ENCODE measurements around the gene BLCAP. TPM values are rescaled to one million over a fixed set of nuclear protein-coding genes. Genes with fewer than 3 reads are reported as not detected.

The BLCAP gene
- total RNA-seq, 1 donor from 2014 or later, result 178 TPM

GRCh38 chr20:37540001-37540400, 12.3 kb upstream of the BLCAP start:
- Mint-ChIP-seq H3K4me1 (ENCODE audit: unreplicated experiment) (peaks cover 23% of the 10 kb centered on the region), H3K27me3 (ENCODE audit: unreplicated experiment) (no peaks in the 10 kb centered on the region), H3K9me3 (ENCODE audit: unreplicated experiment) (no peaks in the 10 kb centered on the region), H3K27ac (ENCODE audit: unreplicated experiment) (no peak overlapping the region), H3K36me3 (ENCODE audit: low read depth, unreplicated experiment) (no peaks in the 10 kb centered on the region), H3K4me3 (ENCODE audit: unreplicated experiment) (no peak overlapping the region)
- no peak for DNase-seq (ENCODE audit: low spot score)
- no peak for TF ChIP-seq CTCF (IDR thresholded peaks at IDR 0.05; ENCODE audit: unreplicated experiment)

- Mint-ChIP-seq H3K27me3 (ENCODE audit: unreplicated experiment) (no peaks in the 10 kb centered on the region), H3K4me1 (ENCODE audit: unreplicated experiment) (peaks cover 25% of the 10 kb centered on the region)
- no peak for TF ChIP-seq CTCF (IDR thresholded peaks at IDR 0.05; ENCODE audit: unreplicated experiment)
These were observed 11.7 kb upstream of the BLCAP start for GRCh38 chr20:37539424-37539823.

GRCh38 chr20:37538003-37538402, 10.3 kb upstream of the BLCAP start:
- H3K27ac Mint-ChIP-seq (ENCODE audit: unreplicated experiment), result no peak overlapping the region
- no peak overlapping the region for H3K4me3 Mint-ChIP-seq (ENCODE audit: unreplicated experiment)
- H3K4me1 Mint-ChIP-seq (ENCODE audit: unreplicated experiment), result peaks cover 27% of the 10 kb centered on the region
- TF ChIP-seq CTCF (IDR thresholded peaks at IDR 0.05; ENCODE audit: unreplicated experiment), result no peak
- H3K27me3 Mint-ChIP-seq (ENCODE audit: unreplicated experiment), result no peaks in the 10 kb centered on the region
- no peak for DNase-seq (ENCODE audit: low spot score)
- H3K36me3 Mint-ChIP-seq (ENCODE audit: low read depth, unreplicated experiment), result no peaks in the 10 kb centered on the region
- no peaks in the 10 kb centered on the region for H3K9me3 Mint-ChIP-seq (ENCODE audit: unreplicated experiment)

More at GRCh38 chr20:37539424-37539823, 11.7 kb upstream of the BLCAP start:
- Mint-ChIP-seq H3K36me3 (ENCODE audit: low read depth, unreplicated experiment) (no peaks in the 10 kb centered on the region), H3K4me3 (ENCODE audit: unreplicated experiment) (no peak overlapping the region), H3K9me3 (ENCODE audit: unreplicated experiment) (no peaks in the 10 kb centered on the region), H3K27ac (ENCODE audit: unreplicated experiment) (no peak overlapping the region)
- no peak for DNase-seq (ENCODE audit: low spot score)

- no peak overlapping the region for H3K4me3 Mint-ChIP-seq (ENCODE audit: unreplicated experiment)
- no peak for TF ChIP-seq CTCF (IDR thresholded peaks at IDR 0.05; ENCODE audit: unreplicated experiment)
- no peaks in the 10 kb centered on the region for H3K9me3 Mint-ChIP-seq (ENCODE audit: unreplicated experiment)
- H3K27ac Mint-ChIP-seq (ENCODE audit: unreplicated experiment), result no peak overlapping the region
- peaks cover 27% of the 10 kb centered on the region for H3K4me1 Mint-ChIP-seq (ENCODE audit: unreplicated experiment)
- no peaks in the 10 kb centered on the region for H3K36me3 Mint-ChIP-seq (ENCODE audit: low read depth, unreplicated experiment)
- H3K27me3 Mint-ChIP-seq (ENCODE audit: unreplicated experiment), result no peaks in the 10 kb centered on the region
- DNase-seq (ENCODE audit: low spot score), result no peak
These were observed 9.8 kb upstream of the BLCAP start for GRCh38 chr20:37537505-37537904.

GRCh38 chr20:37535443-37536132, 7.9 kb upstream of the BLCAP start:
- no peak overlapping the region for H3K27ac Mint-ChIP-seq (ENCODE audit: unreplicated experiment)
- H3K27me3 Mint-ChIP-seq (ENCODE audit: unreplicated experiment), result no peaks in the 10 kb centered on the region
- H3K9me3 Mint-ChIP-seq (ENCODE audit: unreplicated experiment), result no peaks in the 10 kb centered on the region
- no peak overlapping the region for H3K4me3 Mint-ChIP-seq (ENCODE audit: unreplicated experiment)
- peaks cover 22% of the 10 kb centered on the region for H3K4me1 Mint-ChIP-seq (ENCODE audit: unreplicated experiment)
- H3K36me3 Mint-ChIP-seq (ENCODE audit: low read depth, unreplicated experiment), result no peaks in the 10 kb centered on the region
- no peak for DNase-seq (ENCODE audit: low spot score)
- TF ChIP-seq CTCF (IDR thresholded peaks at IDR 0.05; ENCODE audit: unreplicated experiment), result no peak
